Measurements from ENCODE around the gene POLR3C. TPM values are rescaled to one million over a fixed set of nuclear protein-coding genes. Genes with fewer than 3 reads are reported as not detected.
A peak's percentile ranks its signal among the peaks of the same experiment; 100 is the strongest.
"Not testable (repeated sequence)": the region's sequence is repeated elsewhere in the genome, so short reads cannot be mapped to it uniquely, and the experiment has no call there.

POLR3C gene
- polyA plus RNA-seq (ENCODE audit: insufficient read length in 4 of 4): 10 to 100 TPM; 34.9 to 37.3 (median 35.2) TPM

- peak; percentile 63 to 83 (median 71) for DNase-seq (ENCODE audit: low read depth in 4 of 4, low spot score in 2 of 4)
Observed at GRCh38 chr1:145823565-145824498, at the start of gene POLR3C, which contains the start of gene RNF115. POLR3C (plus strand) TSS chr1:145824200; CDS start chr1:145825777, 1,577 bp downstream. RNF115 (minus strand) TSS chr1:145824095; CDS start chr1:145823873, 222 bp downstream.

- no peak for DNase-seq (ENCODE audit: low read depth in 4 of 4, low spot score in 2 of 4)
Observed at GRCh38 chr1:145777357-145778145, 46.4 kb upstream of the POLR3C start.

GRCh38 chr1:145778146-145778540 is 45.9 kb upstream of the POLR3C start:
- no peak for DNase-seq (ENCODE audit: low read depth in 4 of 4, low spot score in 2 of 4)

- no peak for DNase-seq (ENCODE audit: low read depth in 4 of 4, low spot score in 2 of 4)
Observed at GRCh38 chr1:145782272-145783099, 41.5 kb upstream of the POLR3C start.

GRCh38 chr1:145784409-145784808 is 39.6 kb upstream of the POLR3C start:
- no peak for DNase-seq (ENCODE audit: low read depth in 4 of 4, low spot score in 2 of 4)

GRCh38 chr1:145785547-145785946 is 38.5 kb upstream of the POLR3C start:
- DNase-seq (ENCODE audit: low read depth in 4 of 4, low spot score in 2 of 4): no peak

GRCh38 chr1:145786271-145786670 is 37.7 kb upstream of the POLR3C start:
- DNase-seq (ENCODE audit: low read depth in 4 of 4, low spot score in 2 of 4): no peak

GRCh38 chr1:145788580-145788979 is 35.4 kb upstream of the POLR3C start:
- DNase-seq (ENCODE audit: low read depth in 4 of 4, low spot score in 2 of 4): no peak

GRCh38 chr1:145791860-145792259 is 32.1 kb upstream of the POLR3C start:
- DNase-seq (ENCODE audit: low read depth in 4 of 4, low spot score in 2 of 4): not testable (repeated sequence)

GRCh38 chr1:145792484-145792883 is 31.5 kb upstream of the POLR3C start:
- DNase-seq (ENCODE audit: low read depth in 4 of 4, low spot score in 2 of 4): no peak

- DNase-seq (ENCODE audit: low read depth in 4 of 4, low spot score in 2 of 4): no peak
Observed at GRCh38 chr1:145795257-145795881, 28.6 kb upstream of the POLR3C start.

- no peak for DNase-seq (ENCODE audit: low read depth in 4 of 4, low spot score in 2 of 4)
Observed at GRCh38 chr1:145796753-145797152, 27.2 kb upstream of the POLR3C start.

- DNase-seq (ENCODE audit: low read depth in 4 of 4, low spot score in 2 of 4): no peak
Observed at GRCh38 chr1:145799806-145800205, 24.2 kb upstream of the POLR3C start.

GRCh38 chr1:145804235-145805045 is 19.6 kb upstream of the POLR3C start:
- no peak for DNase-seq (ENCODE audit: low read depth in 4 of 4, low spot score in 2 of 4)

- no peak for DNase-seq (ENCODE audit: low read depth in 4 of 4, low spot score in 2 of 4)
Observed at GRCh38 chr1:145805057-145805456, 18.9 kb upstream of the POLR3C start.

GRCh38 chr1:145806408-145806807 is 17.6 kb upstream of the POLR3C start:
- no peak for DNase-seq (ENCODE audit: low read depth in 4 of 4, low spot score in 2 of 4)

GRCh38 chr1:145806844-145807243 is 17.2 kb upstream of the POLR3C start:
- DNase-seq (ENCODE audit: low read depth in 4 of 4, low spot score in 2 of 4): no peak

GRCh38 chr1:145812977-145813810 is 10.8 kb upstream of the POLR3C start:
- DNase-seq (ENCODE audit: low read depth in 4 of 4, low spot score in 2 of 4): not testable (repeated sequence)
